GM10847 (cell line): Measurements from ENCODE around the gene ZCCHC2.

Source experiments
- POLR2A ChIP-seq: IDR thresholded peaks from 2 replicates; pipeline ENCODE4 v1.6.1; 2011; ENCODE audit not compliant: insufficient read length; ENCODE audit errors: extremely low read depth

The ZCCHC2 gene

DNA sequence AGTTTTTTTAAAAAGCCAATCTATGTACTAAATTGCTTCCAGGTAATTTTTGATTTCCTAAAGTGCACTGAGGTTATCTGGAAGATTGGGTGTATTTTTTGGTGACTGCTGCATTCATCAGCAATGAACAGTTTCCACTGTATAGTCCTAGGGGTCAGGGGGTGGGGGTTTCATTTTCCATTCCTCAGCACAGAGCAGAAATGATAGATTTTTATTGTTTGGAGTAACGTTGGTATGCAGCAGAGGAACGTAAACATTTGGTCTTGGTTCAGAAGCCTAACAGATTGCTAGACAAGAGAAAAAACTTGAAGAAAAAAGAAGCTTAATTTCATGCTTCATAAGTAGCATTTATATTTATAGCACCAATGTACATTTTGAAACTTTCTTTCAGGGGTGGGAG lies 54.9 kb downstream of the ZCCHC2 start:
- no peak for TF ChIP-seq POLR2A

DNA sequence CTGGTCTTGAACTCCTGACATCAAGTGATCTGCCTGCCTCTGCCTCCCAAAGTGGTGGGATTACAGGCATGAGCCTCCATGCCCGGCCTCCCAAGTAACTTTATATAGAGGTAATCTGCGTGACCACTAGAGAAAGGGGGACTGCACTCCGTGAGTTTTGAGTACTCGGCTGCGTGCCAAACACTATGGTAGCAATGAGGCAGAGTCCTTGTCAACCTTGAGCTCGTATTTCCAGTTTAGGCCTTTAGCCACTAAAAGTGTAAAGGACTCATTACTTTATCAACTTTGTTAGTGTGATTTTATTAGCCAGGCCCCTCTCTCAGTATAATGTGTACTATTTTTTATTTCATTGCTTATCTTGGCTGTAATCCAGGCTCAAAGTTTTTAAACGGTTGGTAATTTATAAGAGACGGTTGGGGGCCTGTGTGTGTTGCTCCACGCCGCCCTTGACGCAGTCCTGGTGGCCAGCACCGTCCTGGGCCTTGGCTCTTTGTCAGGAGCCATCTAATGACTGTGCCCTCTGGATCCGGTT lies 56.2 kb downstream of the ZCCHC2 start:
- TF ChIP-seq POLR2A, result no peak

DNA sequence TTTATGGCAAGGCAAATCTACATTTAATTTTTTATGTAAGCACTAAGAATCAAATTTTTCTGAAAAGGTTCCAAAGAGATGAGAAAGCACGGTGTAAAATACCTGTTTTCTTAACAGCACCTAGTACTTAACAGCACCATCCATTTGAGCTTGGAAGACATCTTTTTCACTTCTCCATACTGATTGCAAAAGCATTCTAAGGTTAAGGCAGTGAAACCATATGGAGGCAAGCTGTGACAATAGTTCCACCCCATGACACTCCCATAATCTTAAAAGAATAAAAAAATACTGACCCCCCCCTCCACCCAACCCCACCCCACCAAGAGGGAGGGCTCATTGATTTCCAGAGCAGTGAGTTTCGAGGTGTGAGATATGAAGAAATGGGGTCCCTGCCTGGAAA lies 60.6 kb downstream of the ZCCHC2 start:
- no peak for TF ChIP-seq POLR2A

DNA sequence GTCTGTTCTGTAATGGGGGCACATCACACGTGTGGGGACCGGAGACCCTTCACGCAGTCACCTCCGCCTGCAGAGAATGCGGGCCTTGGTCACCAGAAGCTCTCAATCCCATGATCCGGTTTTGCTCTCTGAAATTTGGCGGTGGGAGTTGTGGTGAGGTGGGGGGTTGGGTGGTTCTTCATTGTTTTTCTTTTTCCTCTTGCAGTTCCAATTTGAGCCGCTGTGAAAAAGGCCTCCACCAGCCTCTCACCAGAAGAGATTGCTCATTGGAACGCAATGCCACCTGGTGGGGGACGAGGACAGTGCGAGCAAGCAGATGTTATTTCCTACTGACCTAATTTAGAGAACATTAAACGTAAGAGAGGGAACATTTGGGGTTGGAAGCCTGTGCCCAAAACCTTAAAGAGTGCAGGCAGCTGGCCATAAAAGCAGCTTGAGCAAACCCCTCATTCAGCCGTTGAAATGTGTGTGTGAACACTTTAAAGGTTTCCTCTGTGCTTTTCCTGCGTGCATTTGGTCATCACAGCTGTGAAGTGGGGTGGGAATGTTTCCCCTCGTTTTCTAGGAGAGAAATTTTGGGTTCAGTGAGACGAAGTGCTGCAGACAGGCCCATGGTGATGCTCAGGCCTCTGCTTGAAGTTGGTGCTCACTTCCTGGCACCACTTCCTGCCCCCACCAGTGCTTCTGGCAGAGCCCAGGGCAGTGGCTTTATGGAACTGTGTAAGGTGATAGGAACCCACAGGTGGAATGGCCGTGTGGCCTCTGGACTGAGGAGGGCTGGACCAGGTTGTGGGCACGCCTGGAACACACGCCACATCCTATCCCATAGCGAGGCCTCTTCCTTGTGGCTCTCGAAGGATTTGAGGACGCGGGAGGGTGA lies 61.7 kb downstream of the ZCCHC2 start:
- TF ChIP-seq POLR2A, result no peak

DNA sequence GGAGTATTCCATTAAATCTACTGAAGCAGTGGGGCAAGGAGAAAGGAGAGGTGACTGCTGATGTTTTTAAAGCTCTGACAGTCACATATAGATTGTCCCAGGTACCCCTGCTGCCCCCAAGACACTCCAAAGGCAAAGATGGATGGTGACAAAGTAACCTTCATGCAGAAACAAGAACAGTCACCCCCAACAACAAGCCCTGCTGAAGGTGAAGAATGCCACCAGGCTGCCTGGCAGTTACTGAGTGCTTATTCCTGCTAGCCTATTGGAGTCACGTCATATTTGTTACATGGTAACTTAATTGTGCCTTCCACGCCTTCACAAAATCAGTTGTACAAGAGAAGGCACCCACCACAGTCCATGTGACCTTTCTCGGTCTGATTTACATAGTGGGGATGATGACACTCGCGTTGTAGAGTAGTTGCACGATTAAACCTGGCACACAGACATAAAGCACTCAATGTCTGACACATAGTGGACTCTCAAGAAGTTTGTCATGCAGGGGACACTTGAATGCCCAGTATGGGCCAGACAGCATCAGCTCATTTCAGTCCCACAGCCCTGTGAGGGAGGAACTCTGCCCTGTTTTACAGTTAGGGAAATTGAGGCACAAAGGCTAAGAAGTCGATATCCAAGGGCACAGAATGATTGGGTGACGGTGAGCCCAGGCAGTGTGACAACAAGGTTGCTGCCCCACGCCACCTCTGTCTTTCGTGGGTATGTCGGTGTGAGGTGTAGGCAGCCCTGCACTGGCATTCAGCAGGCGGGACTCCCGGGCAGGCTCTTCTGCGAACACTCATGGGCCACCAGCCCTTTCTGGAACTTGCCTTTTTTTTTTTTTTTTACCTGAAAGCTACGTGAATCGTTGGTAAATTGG lies 62.7 kb downstream of the ZCCHC2 start:
- TF ChIP-seq POLR2A, result no peak

DNA sequence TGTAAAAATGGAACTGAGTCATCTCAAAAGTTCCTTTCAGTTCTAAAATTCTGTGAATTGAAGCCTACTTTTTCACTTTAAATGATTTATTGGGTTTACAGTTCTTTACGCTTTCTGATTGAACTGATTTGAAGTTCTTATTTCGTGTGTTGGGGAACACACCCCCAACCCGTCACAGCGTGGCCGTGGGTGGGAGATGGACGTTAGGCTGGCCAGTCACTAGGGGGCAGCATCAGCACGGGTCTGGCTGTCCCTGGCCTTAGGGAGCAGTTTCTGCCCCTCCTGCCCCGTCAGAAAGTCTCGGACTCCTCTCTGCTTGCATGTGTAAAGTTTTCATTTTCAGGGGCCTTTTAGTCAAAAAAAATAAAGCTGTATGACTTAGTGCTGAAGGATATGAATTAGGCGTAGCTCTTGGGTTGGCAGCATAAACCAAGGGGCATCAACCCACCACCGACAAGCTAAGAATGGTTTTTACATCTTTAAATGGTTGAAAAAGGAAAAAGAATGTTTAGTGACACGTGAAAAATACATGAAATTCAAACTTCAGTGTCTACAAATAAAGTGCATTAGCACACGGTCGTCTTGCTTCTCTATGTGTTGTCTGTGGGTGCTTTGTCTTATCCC lies 63.4 kb downstream of the ZCCHC2 start:
- TF ChIP-seq POLR2A, result no peak

DNA sequence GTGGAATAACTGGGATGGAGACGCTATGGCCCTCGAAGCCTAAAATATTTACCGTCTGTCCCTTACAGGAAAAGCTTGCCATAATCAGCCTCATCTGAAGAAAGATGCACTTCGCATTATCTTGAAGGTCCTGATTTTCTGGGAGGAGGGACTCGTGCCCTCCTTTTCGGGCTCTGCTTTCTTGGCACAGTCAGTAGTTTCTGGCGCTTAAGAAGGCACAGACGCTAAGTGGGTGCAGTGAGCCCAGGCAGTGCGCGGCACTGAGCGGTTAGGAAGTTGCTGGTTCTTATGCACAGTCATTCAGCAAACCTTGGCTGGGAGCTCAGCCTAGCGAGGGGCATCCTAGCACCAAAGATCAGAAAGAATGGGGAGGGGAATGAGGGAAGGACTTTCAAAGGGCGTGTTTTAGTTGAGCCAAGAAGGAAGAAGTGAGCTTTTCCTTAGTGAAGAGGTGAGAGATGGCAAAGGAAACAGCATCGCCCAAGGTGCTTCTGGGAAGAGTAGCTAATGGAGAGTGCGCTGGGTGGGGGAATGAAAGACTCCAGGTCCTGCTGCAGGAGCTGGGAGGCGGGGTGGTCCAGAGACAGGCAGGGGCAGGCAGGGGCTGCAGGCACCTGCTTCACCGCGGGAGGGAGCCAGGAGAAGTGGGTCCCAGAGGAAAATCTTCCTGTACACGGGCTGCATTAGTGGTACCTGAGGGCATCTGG lies 64.1 kb downstream of the ZCCHC2 start:
- TF ChIP-seq POLR2A, result no peak

DNA sequence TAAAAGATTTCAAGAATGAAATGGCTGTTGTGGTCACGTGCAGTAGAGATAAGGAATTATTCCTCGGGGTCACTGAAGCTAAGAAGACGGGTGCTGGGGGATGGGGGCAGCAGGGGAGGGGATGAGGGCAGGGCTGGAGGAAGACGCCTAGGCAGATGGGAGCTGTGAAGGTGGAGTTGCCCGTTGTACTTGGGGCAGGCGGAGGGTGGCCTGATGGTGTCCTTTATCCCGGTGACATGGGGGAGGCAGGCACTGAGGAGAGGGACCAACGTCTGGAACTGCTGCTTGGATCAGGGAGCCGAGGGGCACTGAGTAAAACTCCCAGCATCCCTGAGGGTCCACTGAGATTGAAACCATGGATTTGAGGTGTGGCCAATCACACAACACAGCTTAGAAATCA lies 64.9 kb downstream of the ZCCHC2 start:
- no peak for TF ChIP-seq POLR2A

DNA sequence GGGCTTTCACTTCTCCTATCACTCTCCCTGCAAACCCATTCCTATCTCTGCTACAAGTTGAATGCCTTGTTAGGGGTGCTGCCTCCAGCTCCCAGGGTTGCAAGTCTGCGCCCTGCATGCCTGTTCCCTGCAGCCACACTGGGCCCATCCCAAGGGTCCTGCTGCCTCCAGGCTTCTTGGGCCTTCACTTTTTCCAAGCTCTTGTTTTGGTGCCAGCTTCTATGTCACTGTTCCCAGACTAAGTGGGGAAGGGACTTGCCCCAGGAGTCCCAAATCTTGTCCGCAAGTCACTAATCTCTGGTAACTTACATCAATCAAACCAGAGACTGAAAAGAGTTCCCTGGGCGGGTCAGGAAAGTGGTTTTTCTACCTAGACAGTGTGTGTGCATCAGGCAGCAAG lies 65.4 kb downstream of the ZCCHC2 start:
- TF ChIP-seq POLR2A, result no peak

DNA sequence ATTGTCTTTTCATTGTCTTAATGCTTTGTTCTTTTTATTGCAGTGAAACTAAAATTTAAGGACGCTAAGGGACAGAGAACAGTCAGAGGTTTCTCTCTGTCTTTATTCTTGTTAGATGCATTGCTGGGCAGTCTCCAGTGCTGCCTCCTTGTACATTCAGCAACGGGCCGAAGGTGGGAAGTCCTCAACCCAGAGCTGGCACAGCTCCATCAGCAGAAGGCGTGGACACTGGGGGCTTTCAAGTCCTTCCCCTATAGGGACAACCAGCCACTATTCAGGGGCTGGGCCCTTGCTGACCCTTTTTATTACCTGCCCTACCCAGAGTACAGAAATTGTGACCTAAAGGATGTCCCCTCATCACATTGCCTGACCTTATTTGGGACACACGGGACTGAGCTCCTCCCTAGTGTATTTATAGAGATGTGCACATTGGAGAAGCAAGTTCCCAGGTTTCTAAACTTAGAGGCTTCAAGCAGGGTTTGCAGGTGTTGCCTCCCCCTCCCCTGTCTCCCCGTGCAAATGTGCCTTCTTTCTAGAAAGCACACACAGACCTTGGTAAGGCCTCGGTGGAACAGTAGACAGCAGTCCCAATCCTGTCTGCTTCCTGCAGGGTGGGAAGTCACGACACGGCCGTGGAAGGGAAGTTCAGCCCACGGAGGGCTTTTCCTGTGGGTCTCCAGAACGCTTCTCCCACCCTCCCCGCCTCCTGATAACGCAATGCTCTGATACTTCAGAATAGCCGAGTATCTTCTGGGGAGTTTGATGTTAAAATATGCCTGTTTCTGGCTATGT lies 68.2 kb downstream of the ZCCHC2 start:
- no peak for TF ChIP-seq POLR2A

DNA sequence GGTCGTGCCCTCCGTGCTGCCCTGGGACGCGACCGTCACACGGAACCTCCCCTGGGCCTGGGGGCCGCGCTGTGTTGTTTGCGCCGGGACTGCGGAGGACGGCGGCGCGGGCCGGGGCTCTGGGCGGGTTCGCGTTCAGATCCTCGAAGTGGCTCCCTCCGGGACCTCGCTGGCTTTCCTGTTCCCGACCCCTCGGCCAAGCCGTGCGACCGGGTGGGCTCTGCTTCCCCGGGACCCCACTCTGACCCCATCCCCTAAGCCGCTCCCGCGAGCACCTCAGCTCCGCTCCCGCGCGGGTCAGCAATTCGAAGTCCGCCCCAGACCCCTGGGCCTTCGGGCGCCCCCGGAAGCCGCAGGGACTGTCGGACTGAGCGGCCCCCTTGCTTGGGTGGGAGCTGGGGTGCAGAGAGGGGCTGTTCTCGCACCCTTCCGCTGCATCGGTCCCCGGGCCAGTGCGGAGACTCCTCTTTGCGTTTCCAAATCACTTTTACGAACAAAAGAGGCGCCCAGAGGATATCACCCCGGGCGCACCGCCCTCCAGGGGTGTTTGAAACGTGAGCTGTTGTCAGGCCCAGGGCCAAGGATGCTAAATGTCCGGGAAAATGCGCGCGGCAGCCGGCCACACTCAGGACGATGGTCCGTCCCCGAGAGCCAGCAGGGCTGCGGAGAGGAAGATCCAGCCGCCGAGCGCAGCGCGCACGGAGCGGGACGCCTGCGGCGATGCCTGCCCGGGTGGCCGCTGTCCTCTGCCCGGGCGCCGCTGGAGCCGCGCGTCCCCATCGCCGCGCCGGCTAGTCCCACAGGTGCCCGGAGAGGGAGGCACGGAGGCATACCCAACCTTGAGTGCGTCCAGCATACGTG lies 73.5 kb downstream of the ZCCHC2 start:
- TF ChIP-seq POLR2A, result no peak

DNA sequence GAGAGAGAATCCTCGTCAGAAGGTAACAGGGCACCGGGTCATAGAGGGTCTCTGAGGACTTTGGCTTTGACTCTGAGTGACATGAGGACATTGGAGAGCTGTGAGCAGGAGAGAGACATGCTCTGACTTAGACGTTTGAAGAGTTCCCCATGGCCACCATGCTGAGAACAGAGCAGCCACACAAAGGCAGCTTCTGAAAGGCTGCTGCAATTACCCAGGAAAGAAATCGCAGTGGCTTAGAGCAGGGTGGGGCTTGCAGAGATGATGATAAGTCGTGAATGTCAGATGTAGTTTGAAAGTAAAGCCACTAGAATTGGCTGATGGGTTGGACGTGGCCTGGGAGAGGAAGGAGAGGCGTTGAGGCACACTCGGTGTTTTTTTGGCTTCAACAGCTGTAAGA lies 79.0 kb downstream of the ZCCHC2 start:
- no peak for TF ChIP-seq POLR2A

DNA sequence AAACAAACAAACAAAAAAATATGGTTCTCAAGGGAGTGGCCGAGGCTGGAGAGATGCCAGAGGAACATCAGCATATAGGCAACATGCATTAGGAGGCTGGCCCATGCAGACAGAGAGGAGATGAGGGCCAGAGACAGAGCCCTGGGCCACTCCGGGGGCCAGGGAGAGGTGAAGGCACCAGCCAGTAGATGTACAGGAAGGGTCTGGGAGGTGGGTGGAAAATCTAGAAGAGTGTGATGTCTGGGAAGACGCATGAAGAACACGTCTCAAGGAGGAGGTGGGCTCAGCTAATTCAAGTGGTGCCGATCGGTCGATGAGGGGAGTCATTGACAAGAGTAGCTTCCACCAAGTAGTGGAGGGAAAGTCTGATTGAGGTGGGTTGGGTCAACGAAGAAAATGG lies 79.9 kb downstream of the ZCCHC2 start:
- no peak for TF ChIP-seq POLR2A
